ENCODE results near the gene PET100.

PET100 gene

GRCh38 chr19:7617735-7618134, 11.9 kb upstream of the PET100 start:
- Histone ChIP-seq H3K9ac (ENCODE audit: low read length) (peak overlapping the region; percentile 11), H3K4me3 (ENCODE audit: low read length) (no peak overlapping the region), H3K36me3 (ENCODE audit: control insufficient read depth, insufficient read depth, low read length) (peaks cover 6% of the 10 kb centered on the region)

GRCh38 chr19:7618348-7618747, 11.2 kb upstream of the PET100 start:
- H3K36me3 ChIP-seq (ENCODE audit: control insufficient read depth, insufficient read depth, low read length): peaks cover 11% of the 10 kb centered on the region
- H3K4me1 ChIP-seq (ENCODE audit: control insufficient read depth, insufficient read depth, low read length): peaks cover 33% of the 10 kb centered on the region
- H3K4me3 ChIP-seq (ENCODE audit: low read length): no peak overlapping the region
- H3K9me3 ChIP-seq (ENCODE audit: control insufficient read depth, low read length): no peaks in the 10 kb centered on the region
- peak overlapping the region; percentile 11 for H3K9ac ChIP-seq (ENCODE audit: low read length)
- no peaks in the 10 kb centered on the region for H3K27me3 ChIP-seq (ENCODE audit: control insufficient read depth, insufficient read depth, low read length)

More at GRCh38 chr19:7617735-7618134, 11.9 kb upstream of the PET100 start:
- H3K4me1 ChIP-seq (ENCODE audit: control insufficient read depth, insufficient read depth, low read length): peaks cover 33% of the 10 kb centered on the region
- no peaks in the 10 kb centered on the region for H3K9me3 ChIP-seq (ENCODE audit: control insufficient read depth, low read length)
- no peaks in the 10 kb centered on the region for H3K27me3 ChIP-seq (ENCODE audit: control insufficient read depth, insufficient read depth, low read length)

GRCh38 chr19:7618771-7619510, 10.7 kb upstream of the PET100 start:
- Histone ChIP-seq H3K4me1 (ENCODE audit: control insufficient read depth, insufficient read depth, low read length) (peaks cover 33% of the 10 kb centered on the region), H3K9ac (ENCODE audit: low read length) (peak overlapping the region; percentile 11), H3K9me3 (ENCODE audit: control insufficient read depth, low read length) (no peaks in the 10 kb centered on the region), H3K4me3 (ENCODE audit: low read length) (peak overlapping the region; percentile 15), H3K36me3 (ENCODE audit: control insufficient read depth, insufficient read depth, low read length) (peaks cover 11% of the 10 kb centered on the region), H3K27me3 (ENCODE audit: control insufficient read depth, insufficient read depth, low read length) (no peaks in the 10 kb centered on the region)

- H3K27me3 ChIP-seq (ENCODE audit: control insufficient read depth, insufficient read depth, low read length): no peaks in the 10 kb centered on the region
- H3K4me3 ChIP-seq (ENCODE audit: low read length): no peak overlapping the region
- H3K36me3 ChIP-seq (ENCODE audit: control insufficient read depth, insufficient read depth, low read length): peaks cover 11% of the 10 kb centered on the region
These were observed 9.7 kb upstream of the PET100 start for GRCh38 chr19:7619671-7620441.

GRCh38 chr19:7620442-7621412, 8.9 kb upstream of the PET100 start:
- H3K4me1 ChIP-seq (ENCODE audit: control insufficient read depth, insufficient read depth, low read length): peaks cover 33% of the 10 kb centered on the region
- peaks cover 11% of the 10 kb centered on the region for H3K36me3 ChIP-seq (ENCODE audit: control insufficient read depth, insufficient read depth, low read length)
- H3K9ac ChIP-seq (ENCODE audit: low read length): no peak overlapping the region

More at GRCh38 chr19:7619671-7620441, 9.7 kb upstream of the PET100 start:
- Histone ChIP-seq H3K9ac (ENCODE audit: low read length) (no peak overlapping the region), H3K4me1 (ENCODE audit: control insufficient read depth, insufficient read depth, low read length) (peaks cover 33% of the 10 kb centered on the region), H3K9me3 (ENCODE audit: control insufficient read depth, low read length) (no peaks in the 10 kb centered on the region)

GRCh38 chr19:7622933-7623685, 6.5 kb upstream of the PET100 start:
- H3K4me3 ChIP-seq (ENCODE audit: low read length): no peak overlapping the region
- no peaks in the 10 kb centered on the region for H3K9me3 ChIP-seq (ENCODE audit: control insufficient read depth, low read length)
- peaks cover 11% of the 10 kb centered on the region for H3K36me3 ChIP-seq (ENCODE audit: control insufficient read depth, insufficient read depth, low read length)
- H3K27me3 ChIP-seq (ENCODE audit: control insufficient read depth, insufficient read depth, low read length): no peaks in the 10 kb centered on the region
- H3K4me1 ChIP-seq (ENCODE audit: control insufficient read depth, insufficient read depth, low read length): peaks cover 24% of the 10 kb centered on the region
- H3K9ac ChIP-seq (ENCODE audit: low read length): no peak overlapping the region

More at GRCh38 chr19:7620442-7621412, 8.9 kb upstream of the PET100 start:
- no peak overlapping the region for H3K4me3 ChIP-seq (ENCODE audit: low read length)
- no peaks in the 10 kb centered on the region for H3K27me3 ChIP-seq (ENCODE audit: control insufficient read depth, insufficient read depth, low read length)
- H3K9me3 ChIP-seq (ENCODE audit: control insufficient read depth, low read length): no peaks in the 10 kb centered on the region

- Histone ChIP-seq H3K4me1 (ENCODE audit: control insufficient read depth, insufficient read depth, low read length) (peaks cover 23% of the 10 kb centered on the region), H3K36me3 (ENCODE audit: control insufficient read depth, insufficient read depth, low read length) (peaks cover 11% of the 10 kb centered on the region), H3K9ac (ENCODE audit: low read length) (no peak overlapping the region), H3K27me3 (ENCODE audit: control insufficient read depth, insufficient read depth, low read length) (no peaks in the 10 kb centered on the region), H3K4me3 (ENCODE audit: low read length) (no peak overlapping the region), H3K9me3 (ENCODE audit: control insufficient read depth, low read length) (no peaks in the 10 kb centered on the region)
These were observed 5.6 kb upstream of the PET100 start for GRCh38 chr19:7623725-7624603.

GRCh38 chr19:7624810-7625209, 4.8 kb upstream of the PET100 start:
- Histone ChIP-seq H3K9ac (ENCODE audit: low read length) (no peak overlapping the region), H3K4me3 (ENCODE audit: low read length) (no peak overlapping the region), H3K4me1 (ENCODE audit: control insufficient read depth, insufficient read depth, low read length) (peaks cover 15% of the 10 kb centered on the region), H3K36me3 (ENCODE audit: control insufficient read depth, insufficient read depth, low read length) (peaks cover 11% of the 10 kb centered on the region), H3K9me3 (ENCODE audit: control insufficient read depth, low read length) (no peaks in the 10 kb centered on the region), H3K27me3 (ENCODE audit: control insufficient read depth, insufficient read depth, low read length) (no peaks in the 10 kb centered on the region)

GRCh38 chr19:7625763-7626372, 3.7 kb upstream of the PET100 start:
- Histone ChIP-seq H3K27me3 (ENCODE audit: control insufficient read depth, insufficient read depth, low read length) (no peaks in the 10 kb centered on the region), H3K9ac (ENCODE audit: low read length) (no peak overlapping the region), H3K4me3 (ENCODE audit: low read length) (no peak overlapping the region), H3K36me3 (ENCODE audit: control insufficient read depth, insufficient read depth, low read length) (peaks cover 11% of the 10 kb centered on the region), H3K9me3 (ENCODE audit: control insufficient read depth, low read length) (no peaks in the 10 kb centered on the region), H3K4me1 (ENCODE audit: control insufficient read depth, insufficient read depth, low read length) (peaks cover 19% of the 10 kb centered on the region)

- no peaks in the 10 kb centered on the region for H3K27me3 ChIP-seq (ENCODE audit: control insufficient read depth, insufficient read depth, low read length)
- H3K4me1 ChIP-seq (ENCODE audit: control insufficient read depth, insufficient read depth, low read length): peaks cover 21% of the 10 kb centered on the region
- peaks cover 8% of the 10 kb centered on the region for H3K36me3 ChIP-seq (ENCODE audit: control insufficient read depth, insufficient read depth, low read length)
- H3K4me3 ChIP-seq (ENCODE audit: low read length): no peak overlapping the region
- no peaks in the 10 kb centered on the region for H3K9me3 ChIP-seq (ENCODE audit: control insufficient read depth, low read length)
- no peak overlapping the region for H3K9ac ChIP-seq (ENCODE audit: low read length)
These were observed 2.4 kb upstream of the PET100 start for GRCh38 chr19:7627166-7627565.

Data from mucosa of stomach (tissue), 1 donor.